Breast epithelium (tissue), 4 donors: ENCODE data around the gene PIM3. TPM values are rescaled to one million over a fixed set of nuclear protein-coding genes. Genes with fewer than 3 reads are reported as not detected.

Source experiments
- DNase-seq, 2 donors: peaks; one replicate each; pipeline ENCODE4 v3.0.0-alpha.2; 2019; ENCODE audit warnings: low spot score in 2 of 2
- H3K27ac ChIP-seq, 2 donors: fragments of 200-600 bp; sonication (generic) in 1 of 2; one replicate each; pipeline ENCODE4 v1.5.1; 2016 to 2019; ENCODE audit warnings: mild to moderate bottlenecking in 1 of 2
- H3K27me3 ChIP-seq, 2 donors: fragments of 200-600 bp; sonication (generic) in 1 of 2; one replicate each; pipeline versions ENCODE4 v1.5.1 to v1.6.0; 2017 to 2019; ENCODE audit warnings: control low read depth in 1 of 2, mild to moderate bottlenecking in 1 of 2
- H3K36me3 ChIP-seq: fragments of 200-600 bp; one replicate; pipeline ENCODE4 v1.5.1; 2019
- H3K4me1 ChIP-seq, 2 donors: fragments of 200-600 bp; sonication (generic); one replicate each; pipeline ENCODE4 v1.5.1; 2016 to 2019; ENCODE audit warnings: control low read depth in 1 of 2
- H3K4me3 ChIP-seq, 3 donors: fragments of 200-600 bp; sonication (generic); 1 replicate in 2 of 3; 2 replicates in 1 of 3; pipeline ENCODE4 v1.5.1; 2016 to 2019; ENCODE audit warnings: mild to moderate bottlenecking in 3 of 3, moderate library complexity in 2 of 3
- H3K9me3 ChIP-seq, 2 donors: fragments of 200-600 bp; sonication (generic) in 1 of 2; one replicate each; pipeline ENCODE4 v1.5.1; 2016 to 2019; ENCODE audit warnings: control low read depth in 1 of 2
- POLR2A ChIP-seq: fragments of 450-650 bp; IDR thresholded peaks from one replicate; pipeline ENCODE4 v1.6.1; 2016; ENCODE audit warnings: antibody characterized with exemption, mild to moderate bottlenecking, moderate library complexity
- POLR2AphosphoS5 ChIP-seq, 3 donors: sonication (generic); formaldehyde crosslinking; IDR thresholded peaks; one replicate each; pipeline ENCODE4 v1.6.1; 2017; ENCODE audit warnings: antibody characterized with exemption in 3 of 3
- intact Hi-C: fragments of 100-400 bp; cut with DNase I; formaldehyde crosslinking; loops from one replicate; pipeline ENCODE4 v1.15.1; 2023; ENCODE audit warnings: low total_unique reads
- total RNA-seq, 3 donors: library from RNA; depleted of rRNA; stranded (reverse); fragments of >200 nt; gene quantifications; one replicate each; pipeline ENCODE4 v1.1.0, GENCODE V29; 2016
- TF ChIP-seq, protein P1 (sequence below), 3 donors: fragments of 450-650 bp; IDR thresholded peaks; one replicate each; pipeline ENCODE4 v1.5.1; 2016 to 2017; ENCODE audit warnings: antibody characterized with exemption in 3 of 3, mild to moderate bottlenecking in 3 of 3, moderate library complexity in 3 of 3

PIM3 gene
- total RNA-seq, 3 donors from 2014 or later, result 63.0 to 92.1 (median 87.1) TPM

DNA sequence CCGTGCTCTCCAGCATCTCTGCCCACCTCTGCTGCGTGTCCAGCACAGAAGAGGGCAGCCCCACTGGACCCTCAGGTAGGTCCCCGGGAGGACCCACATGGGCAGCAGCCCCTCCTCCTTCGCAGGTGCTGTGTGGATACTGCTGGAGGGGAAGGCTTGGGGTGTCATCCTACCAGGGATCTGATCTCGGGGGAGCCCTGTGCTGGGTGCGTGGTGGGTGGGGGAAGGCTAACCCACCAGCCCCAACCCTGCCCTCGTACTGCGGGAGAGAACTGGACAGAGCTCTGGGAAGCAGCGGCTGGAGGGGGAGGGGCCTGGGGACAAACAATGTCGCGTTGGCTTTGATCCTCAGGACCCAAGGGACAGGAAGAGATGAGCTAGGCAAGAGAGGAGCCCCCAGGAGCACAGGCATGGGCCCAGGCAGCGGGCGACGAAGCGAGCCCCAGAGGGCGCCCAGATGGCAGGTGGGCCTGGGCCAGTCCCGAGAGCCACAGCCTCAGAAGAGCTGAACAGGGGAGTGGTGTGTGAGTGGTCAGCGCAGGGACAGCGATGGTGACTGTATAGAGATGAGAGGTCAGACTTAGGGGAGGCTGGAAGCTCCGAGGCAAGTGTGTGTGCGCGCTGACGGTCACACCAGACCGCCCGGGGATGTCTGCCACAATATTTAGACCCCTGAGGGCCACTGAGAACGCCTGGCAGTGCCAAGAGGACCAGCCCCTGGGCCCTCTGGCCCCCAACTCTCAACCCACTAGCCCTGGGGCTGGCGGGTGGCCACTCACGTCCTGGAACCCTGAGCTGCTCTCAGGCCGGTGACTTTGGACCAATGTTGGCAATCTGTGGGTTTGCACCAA is 1.4 kb upstream of the PIM3 start:
- peaks cover 33 to 37% of the 10 kb centered on the region in 2 donors for H3K4me1 ChIP-seq
- peak overlapping the region; percentile 96 to 99 for H3K27ac ChIP-seq
- intact Hi-C loops, result loop anchor here (10.0 kb wide), 1 partner anchor 226 kb away; the partner anchor contains the start of gene TRABD
- peak overlapping the region; percentile 73 to 95 (median 92) for H3K4me3 ChIP-seq
- no peak for TF ChIP-seq POLR2AphosphoS5 (IDR thresholded peaks at IDR 0.05)
- TF ChIP-seq POLR2A, result no peak
- TF ChIP-seq, protein P1, sequence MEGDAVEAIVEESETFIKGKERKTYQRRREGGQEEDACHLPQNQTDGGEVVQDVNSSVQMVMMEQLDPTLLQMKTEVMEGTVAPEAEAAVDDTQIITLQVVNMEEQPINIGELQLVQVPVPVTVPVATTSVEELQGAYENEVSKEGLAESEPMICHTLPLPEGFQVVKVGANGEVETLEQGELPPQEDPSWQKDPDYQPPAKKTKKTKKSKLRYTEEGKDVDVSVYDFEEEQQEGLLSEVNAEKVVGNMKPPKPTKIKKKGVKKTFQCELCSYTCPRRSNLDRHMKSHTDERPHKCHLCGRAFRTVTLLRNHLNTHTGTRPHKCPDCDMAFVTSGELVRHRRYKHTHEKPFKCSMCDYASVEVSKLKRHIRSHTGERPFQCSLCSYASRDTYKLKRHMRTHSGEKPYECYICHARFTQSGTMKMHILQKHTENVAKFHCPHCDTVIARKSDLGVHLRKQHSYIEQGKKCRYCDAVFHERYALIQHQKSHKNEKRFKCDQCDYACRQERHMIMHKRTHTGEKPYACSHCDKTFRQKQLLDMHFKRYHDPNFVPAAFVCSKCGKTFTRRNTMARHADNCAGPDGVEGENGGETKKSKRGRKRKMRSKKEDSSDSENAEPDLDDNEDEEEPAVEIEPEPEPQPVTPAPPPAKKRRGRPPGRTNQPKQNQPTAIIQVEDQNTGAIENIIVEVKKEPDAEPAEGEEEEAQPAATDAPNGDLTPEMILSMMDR (IDR thresholded peaks at IDR 0.05), result no peak
- H3K27me3 ChIP-seq, result no peaks in the 10 kb centered on the region
- no peaks in the 10 kb centered on the region for H3K36me3 ChIP-seq
- no peaks in the 10 kb centered on the region for H3K9me3 ChIP-seq
- no peak for DNase-seq

DNA sequence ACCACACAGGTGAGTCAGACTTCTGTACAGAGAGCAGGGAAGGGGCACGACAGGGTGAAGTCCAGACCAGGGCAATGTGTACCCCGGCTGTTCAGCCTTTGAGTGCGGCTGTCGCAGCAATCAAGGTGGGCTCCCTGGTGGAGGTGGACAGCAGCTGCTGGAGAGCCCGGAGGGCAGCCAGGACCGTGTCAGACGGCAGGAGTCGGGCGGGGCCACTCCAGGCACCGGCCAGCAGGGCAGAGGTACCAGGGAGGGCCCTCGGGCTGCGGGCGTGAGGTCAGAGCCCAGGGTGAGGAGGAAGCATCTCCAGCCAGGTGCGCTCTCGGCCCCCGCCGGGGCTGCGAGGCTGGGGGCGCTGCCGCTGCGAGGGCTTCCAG is 802 bp upstream of the PIM3 start:
- peak overlapping the region; percentile 73 to 95 (median 92) for H3K4me3 ChIP-seq
- no peaks in the 10 kb centered on the region for H3K9me3 ChIP-seq
- no peaks in the 10 kb centered on the region for H3K36me3 ChIP-seq
- intact Hi-C loops, result loop anchor here (10.0 kb wide), 1 partner anchor 225 kb away; the partner anchor contains the start of gene TRABD
- H3K4me1 ChIP-seq, result peaks cover 33 to 38% of the 10 kb centered on the region in 2 donors
- H3K27ac ChIP-seq, result peak overlapping the region; percentile 96 to 99
- no peak for TF ChIP-seq POLR2AphosphoS5 (IDR thresholded peaks at IDR 0.05)
- TF ChIP-seq, protein P1 (IDR thresholded peaks at IDR 0.05), result peak in 1 of 3 donors; percentile 18
- no peaks in the 10 kb centered on the region for H3K27me3 ChIP-seq
- no peak for DNase-seq

- Histone ChIP-seq H3K4me3 (peak overlapping the region; percentile 73 to 95 (median 92)), H3K4me1 (peaks cover 29 to 39% of the 10 kb centered on the region in 2 donors), H3K27me3 (no peaks in the 10 kb centered on the region), H3K9me3 (no peaks in the 10 kb centered on the region), H3K27ac (peak overlapping the region; percentile 96 to 99), H3K36me3 (no peaks in the 10 kb centered on the region)
- TF ChIP-seq POLR2AphosphoS5 (IDR thresholded peaks at IDR 0.05), result no peak
- TF ChIP-seq, protein P1 (IDR thresholded peaks at IDR 0.05), result no peak
- TF ChIP-seq POLR2A, result no peak
- DNase-seq, result peak; percentile 53 to 63
- intact Hi-C loops, result no loop called here
These were observed 531 bp downstream of the PIM3 start for GRCh38 chr22:49961005-49961600.

GRCh38 chr22:49961601-49962011 is 1.0 kb downstream of the PIM3 start:
- Histone ChIP-seq H3K9me3 (no peaks in the 10 kb centered on the region), H3K36me3 (no peaks in the 10 kb centered on the region), H3K4me1 (peaks cover 34 to 44% of the 10 kb centered on the region in 2 donors), H3K27me3 (no peaks in the 10 kb centered on the region), H3K27ac (peak overlapping the region; percentile 96 to 99), H3K4me3 (peak overlapping the region; percentile 73 to 95 (median 92))
- intact Hi-C loops, result loop anchor here (1.0 kb wide), 1 partner anchor 26 kb away; no protein-coding TSS in a partner anchor
- peak in 1 of 2 donors; percentile 51 for DNase-seq
- peak in 1 of 3 donors; percentile 44 for TF ChIP-seq POLR2AphosphoS5 (IDR thresholded peaks at IDR 0.05)
- TF ChIP-seq, protein P1 (IDR thresholded peaks at IDR 0.05), result no peak
